Chondrocyte (in vitro differentiated cells): ENCODE measurements around the gene WDR18. TPM values are rescaled to one million over a fixed set of nuclear protein-coding genes. Genes with fewer than 3 reads are reported as not detected.

Experiments
- DNase-seq: peaks from one replicate; pipeline ENCODE4 v3.0.0; 2021; ENCODE audit warnings: mixed read lengths, low spot score
- H3K27ac Mint-ChIP-seq: one replicate; pipeline ENCODE4 v1.8.0; 2021; ENCODE audit warnings: mild to moderate bottlenecking, moderate library complexity, mixed read lengths; ENCODE audit not compliant: unreplicated experiment
- H3K27me3 Mint-ChIP-seq: 2 replicates; pipeline ENCODE4 v1.8.0; 2021; ENCODE audit warnings: low read depth, mixed read lengths
- H3K36me3 Mint-ChIP-seq: 2 replicates; pipeline ENCODE4 v1.8.0; 2021; ENCODE audit warnings: low read depth, mixed read lengths
- H3K4me1 Mint-ChIP-seq: 2 replicates; pipeline ENCODE4 v1.8.0; 2021; ENCODE audit warnings: low read depth, mild to moderate bottlenecking, mixed read lengths
- H3K4me3 Mint-ChIP-seq: one replicate; pipeline ENCODE4 v1.8.0; 2021; ENCODE audit warnings: mild to moderate bottlenecking, moderate library complexity, mixed read lengths; ENCODE audit not compliant: unreplicated experiment
- H3K9me3 Mint-ChIP-seq: 2 replicates; pipeline ENCODE4 v1.8.0; 2021; ENCODE audit warnings: low read depth, mixed read lengths
- total RNA-seq: library from RNA; stranded (reverse); gene quantifications from 3 replicates; pipeline ENCODE4 v1.2.1, GENCODE V29; 2021
- TF ChIP-seq, protein P1 (sequence below): fragments of 200-600 bp; sonication (generic); IDR thresholded peaks from 2 replicates; pipeline ENCODE4 v1.5.0; 2021; ENCODE audit warnings: antibody characterized with exemption, mild to moderate bottlenecking, moderate library complexity

The WDR18 gene
- total RNA-seq, 1 donor from 2014 or later = 48.5 TPM

DNA sequence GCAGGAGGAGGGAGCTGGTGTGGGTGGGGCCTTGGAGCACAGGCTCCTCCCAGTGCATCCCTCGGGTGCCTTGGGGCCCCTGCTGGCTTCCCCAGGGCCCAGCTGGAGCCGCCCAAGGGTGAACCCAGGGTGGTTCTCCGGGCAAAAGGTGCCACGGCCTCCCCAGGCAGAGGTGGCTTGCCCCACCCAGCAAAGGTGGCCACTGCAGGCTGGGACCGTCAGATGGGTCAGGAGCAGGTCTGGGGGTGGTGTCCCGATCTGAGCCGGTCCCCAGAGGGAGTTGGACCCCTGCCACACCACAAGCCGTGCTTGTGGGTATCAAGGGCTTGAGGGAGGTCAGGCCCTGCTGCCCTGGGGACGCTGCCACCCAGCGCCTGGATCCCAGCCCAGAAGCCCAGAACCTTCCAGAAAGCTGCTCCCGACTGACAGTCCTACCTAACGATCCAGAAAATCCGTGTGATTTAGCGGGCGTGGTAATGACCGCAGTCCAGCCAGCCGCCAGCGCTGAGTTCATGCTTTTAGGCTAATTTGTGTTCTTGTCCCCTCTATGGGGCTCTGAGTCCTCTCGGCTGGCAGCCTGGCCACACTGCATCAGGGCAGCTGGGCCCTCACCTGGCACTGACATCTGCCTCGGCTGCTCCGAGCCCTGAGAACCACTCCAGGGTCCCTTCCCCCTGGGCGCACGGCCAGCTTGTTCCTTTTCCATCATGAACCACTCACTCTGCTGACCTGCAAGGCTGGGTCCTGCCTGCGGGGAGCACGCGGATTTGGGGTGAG, 11.1 kb downstream of the WDR18 start:
- Mint-ChIP-seq H3K36me3 (peaks cover 4% of the 10 kb centered on the region), H3K4me1 (peaks cover 6% of the 10 kb centered on the region), H3K27ac (no peak overlapping the region), H3K4me3 (no peak overlapping the region), H3K27me3 (peaks cover 22% of the 10 kb centered on the region), H3K9me3 (no peaks in the 10 kb centered on the region)
- no peak for DNase-seq
- TF ChIP-seq, protein P1, sequence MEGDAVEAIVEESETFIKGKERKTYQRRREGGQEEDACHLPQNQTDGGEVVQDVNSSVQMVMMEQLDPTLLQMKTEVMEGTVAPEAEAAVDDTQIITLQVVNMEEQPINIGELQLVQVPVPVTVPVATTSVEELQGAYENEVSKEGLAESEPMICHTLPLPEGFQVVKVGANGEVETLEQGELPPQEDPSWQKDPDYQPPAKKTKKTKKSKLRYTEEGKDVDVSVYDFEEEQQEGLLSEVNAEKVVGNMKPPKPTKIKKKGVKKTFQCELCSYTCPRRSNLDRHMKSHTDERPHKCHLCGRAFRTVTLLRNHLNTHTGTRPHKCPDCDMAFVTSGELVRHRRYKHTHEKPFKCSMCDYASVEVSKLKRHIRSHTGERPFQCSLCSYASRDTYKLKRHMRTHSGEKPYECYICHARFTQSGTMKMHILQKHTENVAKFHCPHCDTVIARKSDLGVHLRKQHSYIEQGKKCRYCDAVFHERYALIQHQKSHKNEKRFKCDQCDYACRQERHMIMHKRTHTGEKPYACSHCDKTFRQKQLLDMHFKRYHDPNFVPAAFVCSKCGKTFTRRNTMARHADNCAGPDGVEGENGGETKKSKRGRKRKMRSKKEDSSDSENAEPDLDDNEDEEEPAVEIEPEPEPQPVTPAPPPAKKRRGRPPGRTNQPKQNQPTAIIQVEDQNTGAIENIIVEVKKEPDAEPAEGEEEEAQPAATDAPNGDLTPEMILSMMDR = no peak

DNA sequence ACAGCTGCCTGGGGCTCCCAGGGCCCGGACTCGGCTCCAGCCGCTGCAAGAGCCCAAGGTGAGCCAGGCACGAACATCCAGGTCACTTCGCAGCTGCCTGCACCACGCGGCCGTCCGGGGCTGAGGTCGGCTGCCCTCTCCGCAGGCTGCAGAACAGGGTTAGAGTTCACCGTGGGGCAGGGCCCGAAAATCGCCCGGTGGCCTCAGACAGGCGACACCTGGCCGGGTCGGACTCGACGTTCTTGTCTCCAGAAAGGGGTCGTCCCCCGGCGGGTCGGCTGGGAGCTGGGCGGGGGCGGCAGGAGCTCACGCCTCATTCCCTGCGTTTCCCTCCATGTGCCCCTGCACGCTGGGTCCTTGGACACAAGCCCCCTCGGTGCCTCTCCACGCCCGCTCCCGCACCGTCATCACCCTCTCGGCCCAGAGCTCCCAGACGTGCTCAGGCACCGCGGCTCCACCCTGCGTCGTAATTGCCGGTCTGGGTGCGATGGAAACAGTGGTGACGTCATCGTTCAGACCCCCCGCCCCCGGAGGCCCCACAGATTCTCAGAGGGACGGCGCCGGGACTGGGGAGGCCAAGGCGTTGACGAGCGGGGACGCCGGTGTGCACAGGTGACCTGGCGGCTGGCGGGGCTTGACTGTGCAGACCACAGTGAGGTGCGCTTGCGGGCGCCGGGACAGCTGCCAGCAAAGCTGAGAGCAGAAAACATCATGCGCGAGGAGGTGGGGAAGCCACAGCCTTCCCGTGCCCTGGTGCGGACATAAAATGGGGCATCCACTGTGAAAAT, 12.1 kb downstream of the WDR18 start:
- no peak for DNase-seq
- TF ChIP-seq, protein P1 = no peak
- Mint-ChIP-seq H3K27me3 (peaks cover 24% of the 10 kb centered on the region), H3K36me3 (peaks cover 4% of the 10 kb centered on the region), H3K9me3 (no peaks in the 10 kb centered on the region), H3K4me1 (peaks cover 6% of the 10 kb centered on the region), H3K27ac (no peak overlapping the region), H3K4me3 (no peak overlapping the region)

DNA sequence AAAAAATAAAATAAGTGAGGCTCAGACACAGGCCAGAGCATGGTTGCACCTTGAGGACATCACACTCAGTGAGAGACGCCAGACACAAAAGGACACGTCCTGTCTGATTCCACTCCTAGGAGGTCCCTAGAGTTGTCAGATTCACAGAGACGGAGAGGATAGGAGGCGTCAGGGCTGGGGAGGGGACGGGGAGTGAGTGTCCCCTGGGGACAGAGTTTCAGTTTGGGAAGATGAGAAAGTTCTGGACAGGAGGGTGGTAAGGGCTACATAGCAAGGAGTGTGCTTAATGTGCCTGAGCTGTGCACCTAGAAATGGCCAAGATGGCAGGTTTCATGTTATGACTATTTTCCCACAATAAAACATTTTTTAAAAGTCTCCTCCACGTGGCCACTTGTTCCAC, 13.9 kb downstream of the WDR18 start:
- Mint-ChIP-seq H3K36me3 (peaks cover 2% of the 10 kb centered on the region), H3K27me3 (peaks cover 24% of the 10 kb centered on the region), H3K4me1 (peaks cover 6% of the 10 kb centered on the region), H3K27ac (no peak overlapping the region), H3K4me3 (no peak overlapping the region), H3K9me3 (no peaks in the 10 kb centered on the region)
- no peak for DNase-seq
- TF ChIP-seq, protein P1 = no peak

- H3K27me3 Mint-ChIP-seq = peaks cover 24% of the 10 kb centered on the region
- peak overlapping the region; percentile 35 for H3K4me3 Mint-ChIP-seq
- DNase-seq = no peak
- H3K36me3 Mint-ChIP-seq = no peaks in the 10 kb centered on the region
- no peak overlapping the region for H3K27ac Mint-ChIP-seq
- TF ChIP-seq, protein P1 = no peak
- no peaks in the 10 kb centered on the region for H3K9me3 Mint-ChIP-seq
- H3K4me1 Mint-ChIP-seq = peaks cover 6% of the 10 kb centered on the region
Measured at GRCh38 chr19:999379-999719, 15.2 kb downstream of the WDR18 start.

GRCh38 chr19:1000095-1000494, 15.9 kb downstream of the WDR18 start, which contains the start of gene GRIN3B:
Gene GRIN3B (plus strand): TSS chr19:1000419. CDS start chr19:1000438, 19 bp downstream.
- no peak for DNase-seq
- Mint-ChIP-seq H3K27me3 (peaks cover 26% of the 10 kb centered on the region), H3K4me3 (peak within 1 kb of the TSS; percentile 40), H3K9me3 (no peaks in the 10 kb centered on the region), H3K36me3 (no peaks in the 10 kb centered on the region), H3K27ac (no peak within 1 kb of the TSS), H3K4me1 (peaks cover 6% of the 10 kb centered on the region)
- TF ChIP-seq, protein P1 = peak; percentile 79
